WTC11 (cell line): ENCODE measurements around the gene ZGRF1. TPM values are rescaled to one million over a fixed set of nuclear protein-coding genes. Genes with fewer than 3 reads are reported as not detected.

Experiments used
- ATAC-seq: fragments of 200-7000 bp; cut with Tn5 transposase; 2 replicates; pipeline ENCODE4 v1.10.0; 2021; ENCODE audit warnings: mild to moderate bottlenecking, moderate library complexity
- CTCF ChIA-PET: fragments of 300-600 bp; sonication (Branson Sonifier 250); formaldehyde crosslinking; loops from one replicate; lab custom pipeline; 2021; ENCODE audit warnings: antibody characterized with exemption; lab: Charles Lee
- POLR2A ChIA-PET: fragments of 350-600 bp; sonication (Branson Sonifier 250); formaldehyde crosslinking; loops from one replicate; lab custom pipeline; 2021; ENCODE audit warnings: antibody characterized with exemption; lab: Charles Lee
- DNase-seq: peaks from one replicate; pipeline ENCODE4 v3.0.0; 2021; ENCODE audit warnings: low spot score
- H3K27ac Mint-ChIP-seq: 2 replicates; pipeline ENCODE4 v1.8.0; 2021; ENCODE audit warnings: mixed read lengths
- H3K27me3 Mint-ChIP-seq: 2 replicates; pipeline ENCODE4 v1.8.0; 2021; ENCODE audit warnings: low read depth, mild to moderate bottlenecking, moderate library complexity, mixed read lengths
- H3K36me3 Mint-ChIP-seq: 2 replicates; pipeline ENCODE4 v1.8.0; 2021; ENCODE audit warnings: mixed read lengths
- H3K4me1 Mint-ChIP-seq: 2 replicates; pipeline ENCODE4 v1.8.0; 2022; ENCODE audit warnings: mixed read lengths
- H3K4me3 Mint-ChIP-seq: 2 replicates; pipeline ENCODE4 v1.8.0; 2021; ENCODE audit warnings: mild to moderate bottlenecking, moderate library complexity, mixed read lengths
- H3K9me3 Mint-ChIP-seq: 2 replicates; pipeline ENCODE4 v1.8.0; 2021; ENCODE audit warnings: mixed read lengths
- CREM ChIP-seq: sonication (generic); formaldehyde crosslinking; IDR thresholded peaks from 2 replicates; pipeline ENCODE4 v1.8.1; 2022; ENCODE audit warnings: mild to moderate bottlenecking, missing genetic modification reagents, moderate library complexity
- EMX1 ChIP-seq: fragments of 250-450 bp; sonication (Bioruptor Pico); IDR thresholded peaks from 2 replicates; pipeline ENCODE4 v1.8.0; 2021; ENCODE audit warnings: mild to moderate bottlenecking
- ESRRA ChIP-seq: sonication (generic); formaldehyde crosslinking; IDR thresholded peaks from 2 replicates; pipeline ENCODE4 v1.8.1; 2022; ENCODE audit warnings: mild to moderate bottlenecking, missing genetic modification reagents, borderline replicate concordance
- FOXK1 ChIP-seq: sonication (generic); formaldehyde crosslinking; IDR thresholded peaks from 2 replicates; pipeline ENCODE4 v1.8.0; 2022; ENCODE audit warnings: mild to moderate bottlenecking, moderate library complexity, missing genetic modification reagents
- FOXP1 ChIP-seq: sonication (generic); formaldehyde crosslinking; IDR thresholded peaks from 2 replicates; pipeline ENCODE4 v1.8.0; 2022; ENCODE audit warnings: missing genetic modification reagents, mild to moderate bottlenecking, moderate library complexity, borderline replicate concordance
- GTF2I ChIP-seq: fragments of 250-450 bp; sonication (Bioruptor Pico); conservative IDR thresholded peaks from 2 replicates; pipeline ENCODE4 v1.4.0; 2021; ENCODE audit warnings: mild to moderate bottlenecking
- IRF1 ChIP-seq: sonication (generic); formaldehyde crosslinking; IDR thresholded peaks from 2 replicates; pipeline ENCODE4 v1.8.0; 2023; ENCODE audit warnings: missing genetic modification reagents
- IRF2 ChIP-seq: sonication (generic); formaldehyde crosslinking; IDR thresholded peaks from 2 replicates; pipeline ENCODE4 v1.8.0; 2022; ENCODE audit warnings: low read depth, missing genetic modification reagents, borderline replicate concordance
- KAT7 ChIP-seq: sonication (generic); formaldehyde crosslinking; IDR thresholded peaks from 2 replicates; pipeline ENCODE4 v1.8.1; 2023; ENCODE audit warnings: missing genetic modification reagents, mild to moderate bottlenecking, borderline replicate concordance
- NFE2L1 ChIP-seq: sonication (generic); formaldehyde crosslinking; IDR thresholded peaks from 2 replicates; pipeline ENCODE4 v1.8.1; 2023; ENCODE audit warnings: missing genetic modification reagents
- NR1H2 ChIP-seq: sonication (generic); formaldehyde crosslinking; IDR thresholded peaks from 2 replicates; pipeline ENCODE4 v1.9.0; 2021; ENCODE audit warnings: mild to moderate bottlenecking, moderate library complexity, missing genetic modification reagents
- NR3C1 ChIP-seq: sonication (generic); formaldehyde crosslinking; conservative IDR thresholded peaks from 2 replicates; pipeline ENCODE4 v1.8.1; 2023; ENCODE audit warnings: low read depth, mild to moderate bottlenecking, missing genetic modification reagents
- PRDM15 ChIP-seq: sonication (generic); formaldehyde crosslinking; IDR thresholded peaks from 2 replicates; pipeline ENCODE4 v1.8.0; 2022; ENCODE audit warnings: missing genetic modification reagents
- TCF7 ChIP-seq: sonication (generic); formaldehyde crosslinking; IDR thresholded peaks from 2 replicates; pipeline ENCODE4 v1.8.0; 2022; ENCODE audit warnings: mild to moderate bottlenecking, low read depth, missing genetic modification reagents, moderate library complexity
- TEAD1 ChIP-seq: sonication (generic); formaldehyde crosslinking; IDR thresholded peaks from 2 replicates; pipeline ENCODE4 v1.8.0; 2022; ENCODE audit warnings: mild to moderate bottlenecking, missing genetic modification reagents
- TEAD4 ChIP-seq: sonication (generic); formaldehyde crosslinking; IDR thresholded peaks from 2 replicates; pipeline ENCODE4 v1.8.0; 2022; ENCODE audit warnings: mild to moderate bottlenecking, missing genetic modification reagents
- ZBTB21 ChIP-seq: sonication (generic); formaldehyde crosslinking; IDR thresholded peaks from 2 replicates; pipeline ENCODE4 v1.8.1; 2023; ENCODE audit warnings: mild to moderate bottlenecking, missing genetic modification reagents, borderline replicate concordance
- ZMAT4 ChIP-seq: fragments of 250-450 bp; sonication (Bioruptor Pico); IDR thresholded peaks from 2 replicates; pipeline ENCODE4 v1.9.0; 2021; ENCODE audit warnings: mild to moderate bottlenecking
- ZNF396 ChIP-seq: fragments of 250-450 bp; sonication (Bioruptor Pico); IDR thresholded peaks from 2 replicates; pipeline ENCODE4 v1.8.0; 2021; ENCODE audit warnings: mild to moderate bottlenecking, moderate library complexity, borderline replicate concordance
- ZNF532 ChIP-seq: fragments of 250-450 bp; sonication (Bioruptor Pico); IDR thresholded peaks from 2 replicates; pipeline ENCODE4 v1.9.0; 2021; ENCODE audit warnings: mild to moderate bottlenecking, borderline replicate concordance
- total RNA-seq: library from RNA; stranded (reverse); gene quantifications from 3 replicates; pipeline ENCODE4 v1.2.3, GENCODE V29; 2021

The ZGRF1 gene
- total RNA-seq, 1 experiment from 2014 or later = 56.2 TPM

GRCh38 chr4:112517067-112517634 lies 119.6 kb downstream of the ZGRF1 start:
- Mint-ChIP-seq H3K4me3 (peak overlapping the region; percentile 71), H3K27me3 (peaks cover 100% of the 10 kb centered on the region), H3K4me1 (peaks cover 59% of the 10 kb centered on the region), H3K9me3 (no peaks in the 10 kb centered on the region)
- ATAC-seq = no peak
- POLR2A ChIA-PET = no interaction called here
- TF ChIP-seq ESRRA (CRISPR knock-in tag) = no peak
- TF ChIP-seq ZNF396 = no peak
- TF ChIP-seq ZBTB21 = no peak
- no peak for TF ChIP-seq FOXP1 (CRISPR knock-in tag)
- no peak for TF ChIP-seq IRF1
- no peak for TF ChIP-seq GTF2I (CRISPR knock-in tag)
- TF ChIP-seq ZMAT4 (CRISPR knock-in tag) = no peak
- no peak for TF ChIP-seq NFE2L1 (CRISPR knock-in tag)
- no peak for TF ChIP-seq ZNF532
- no peak for TF ChIP-seq KAT7 (CRISPR knock-in tag)
- TF ChIP-seq EMX1 (CRISPR knock-in tag) = no peak
- no peak for TF ChIP-seq TEAD1 (CRISPR knock-in tag)
- no peak for TF ChIP-seq TEAD4 (CRISPR knock-in tag)
- TF ChIP-seq CREM (CRISPR knock-in tag) = no peak
- TF ChIP-seq FOXK1 (CRISPR knock-in tag) = no peak
- no peak for TF ChIP-seq PRDM15 (CRISPR knock-in tag)
- no peak for TF ChIP-seq IRF2 (CRISPR knock-in tag)
- TF ChIP-seq NR1H2 = no peak
- TF ChIP-seq NR3C1 (CRISPR knock-in tag) = no peak
- no peak for TF ChIP-seq TCF7 (CRISPR knock-in tag)
- TF ChIP-seq, all 79 proteins: peak for 0
- CTCF ChIA-PET = interaction anchor here (0.9 to 1.7 kb wide), 11 partner anchors 9 to 248 kb away, joined by 3 to 6 read pairs (median 5); no protein-coding TSS in a partner anchor
- DNase-seq = peak; percentile 66
- Mint-ChIP-seq H3K36me3 (no peaks in the 10 kb centered on the region), H3K27ac (no peak overlapping the region)
